GM12872 (cell line): ENCODE measurements around the gene CPXM2.

Experiments used
- TF ChIP-seq, protein P1 (sequence below): IDR thresholded peaks from 3 replicates; pipeline ENCODE4 v1.5.1; 2011; ENCODE audit warnings: low read depth, mild to moderate bottlenecking, low read length, moderate library complexity; ENCODE audit not compliant: insufficient read depth

CPXM2 gene

DNA sequence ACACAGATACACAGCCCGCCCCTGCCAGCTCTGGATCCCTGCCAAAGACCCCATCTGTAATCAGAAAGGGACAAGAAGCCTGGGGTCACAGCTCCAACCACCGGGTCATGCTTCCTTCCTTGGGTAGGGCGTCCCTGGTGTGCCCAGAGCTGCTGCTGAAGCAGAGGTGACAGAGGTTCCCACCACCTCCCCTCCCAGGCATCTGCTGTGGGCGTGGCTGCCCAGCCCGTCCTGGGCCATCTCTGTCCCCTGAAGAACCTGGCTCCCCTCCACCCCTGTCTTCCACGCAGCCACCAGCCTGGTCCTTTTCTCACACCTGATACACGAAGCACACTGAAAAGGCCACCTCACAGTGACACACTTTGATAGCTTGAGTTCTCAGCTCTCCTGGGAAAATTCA, 38.2 kb upstream of the CPXM2 start:
- TF ChIP-seq, protein P1, sequence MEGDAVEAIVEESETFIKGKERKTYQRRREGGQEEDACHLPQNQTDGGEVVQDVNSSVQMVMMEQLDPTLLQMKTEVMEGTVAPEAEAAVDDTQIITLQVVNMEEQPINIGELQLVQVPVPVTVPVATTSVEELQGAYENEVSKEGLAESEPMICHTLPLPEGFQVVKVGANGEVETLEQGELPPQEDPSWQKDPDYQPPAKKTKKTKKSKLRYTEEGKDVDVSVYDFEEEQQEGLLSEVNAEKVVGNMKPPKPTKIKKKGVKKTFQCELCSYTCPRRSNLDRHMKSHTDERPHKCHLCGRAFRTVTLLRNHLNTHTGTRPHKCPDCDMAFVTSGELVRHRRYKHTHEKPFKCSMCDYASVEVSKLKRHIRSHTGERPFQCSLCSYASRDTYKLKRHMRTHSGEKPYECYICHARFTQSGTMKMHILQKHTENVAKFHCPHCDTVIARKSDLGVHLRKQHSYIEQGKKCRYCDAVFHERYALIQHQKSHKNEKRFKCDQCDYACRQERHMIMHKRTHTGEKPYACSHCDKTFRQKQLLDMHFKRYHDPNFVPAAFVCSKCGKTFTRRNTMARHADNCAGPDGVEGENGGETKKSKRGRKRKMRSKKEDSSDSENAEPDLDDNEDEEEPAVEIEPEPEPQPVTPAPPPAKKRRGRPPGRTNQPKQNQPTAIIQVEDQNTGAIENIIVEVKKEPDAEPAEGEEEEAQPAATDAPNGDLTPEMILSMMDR, result no peak

DNA sequence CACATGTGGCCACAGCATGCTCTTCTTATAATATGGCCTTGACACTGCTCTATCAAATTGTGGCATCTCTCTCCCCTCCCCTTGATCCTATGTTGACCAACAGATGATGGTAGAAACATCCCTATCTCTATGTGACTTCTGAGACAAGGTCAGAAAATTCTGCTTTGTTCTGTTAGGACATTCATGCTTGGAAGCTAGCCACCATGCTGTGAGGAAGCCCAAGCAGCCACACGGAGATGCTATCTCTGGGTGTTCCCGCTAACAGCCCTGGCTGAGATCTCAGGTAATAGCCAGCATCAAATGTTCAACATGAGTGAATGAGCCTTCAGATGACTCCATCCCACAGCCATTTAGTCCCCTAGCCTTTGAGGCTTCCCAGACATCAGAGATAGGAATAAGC, 36.8 kb upstream of the CPXM2 start:
- TF ChIP-seq, protein P1, result no peak

DNA sequence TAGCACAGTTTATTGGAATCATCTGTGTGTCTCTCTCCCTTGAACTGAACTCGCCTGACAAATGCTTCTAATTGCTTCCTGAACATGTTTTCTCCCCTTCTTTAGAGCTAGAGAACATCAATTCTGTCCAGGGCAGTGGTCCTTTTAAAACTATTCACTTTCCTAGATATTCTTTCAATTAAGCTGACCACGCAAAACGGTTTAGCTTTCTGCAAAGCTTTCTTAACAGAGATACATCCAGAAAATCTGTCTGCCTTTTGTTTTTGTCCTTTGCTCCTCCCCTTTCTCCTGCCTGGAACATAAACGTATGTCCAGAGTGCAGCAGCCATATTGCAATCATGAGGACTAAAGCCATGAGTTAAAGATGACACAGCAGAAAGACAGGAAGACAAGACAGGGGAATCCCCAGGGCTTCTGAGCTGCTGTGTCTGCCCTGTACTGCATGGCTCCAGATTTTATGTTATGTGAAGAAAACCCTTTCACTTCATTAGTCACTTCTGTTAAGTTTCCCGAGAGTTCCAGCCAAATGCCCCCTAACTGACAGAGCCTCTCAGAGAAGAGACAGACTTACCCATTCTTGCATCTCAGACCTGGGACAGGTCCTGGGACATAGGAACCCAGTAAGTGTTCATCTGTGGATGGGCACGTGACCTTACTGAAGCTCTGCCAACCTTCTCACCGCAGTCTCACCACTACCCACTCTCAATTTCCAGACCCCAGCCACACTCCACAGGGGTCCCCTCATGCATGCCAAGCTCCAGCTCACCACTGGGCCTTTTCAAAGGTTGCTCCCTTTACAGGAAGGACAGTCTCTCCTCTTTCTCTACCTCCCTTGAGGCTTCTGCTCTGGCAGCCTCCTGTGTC, 35.0 kb upstream of the CPXM2 start:
- TF ChIP-seq, protein P1, result no peak

- TF ChIP-seq, protein P1, result no peak
Measured at GRCh38 chr10:123922126-123922525, 30.5 kb upstream of the CPXM2 start.

DNA sequence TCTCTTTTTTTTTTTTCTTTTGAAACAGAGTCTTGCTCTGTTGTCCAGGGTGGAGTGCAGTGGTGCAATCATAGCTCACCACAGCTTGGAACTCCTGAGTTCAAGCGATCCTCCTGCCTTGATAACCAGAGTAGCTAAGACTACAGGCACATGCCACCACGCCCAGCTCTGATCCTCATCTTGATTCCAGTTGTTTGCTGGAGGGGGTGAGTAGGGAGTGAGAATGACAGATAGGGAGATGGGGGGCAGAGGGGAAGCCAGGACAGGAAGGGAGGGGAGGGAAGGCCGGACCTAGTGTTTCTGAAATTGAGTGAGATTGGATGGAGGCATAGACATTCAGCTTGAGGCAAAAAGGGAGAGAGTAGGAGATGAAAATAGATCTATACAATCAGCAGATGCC, 25.2 kb upstream of the CPXM2 start:
- TF ChIP-seq, protein P1, result no peak

- TF ChIP-seq, protein P1, result no peak
Measured at GRCh38 chr10:123913688-123914268, 22.2 kb upstream of the CPXM2 start.

DNA sequence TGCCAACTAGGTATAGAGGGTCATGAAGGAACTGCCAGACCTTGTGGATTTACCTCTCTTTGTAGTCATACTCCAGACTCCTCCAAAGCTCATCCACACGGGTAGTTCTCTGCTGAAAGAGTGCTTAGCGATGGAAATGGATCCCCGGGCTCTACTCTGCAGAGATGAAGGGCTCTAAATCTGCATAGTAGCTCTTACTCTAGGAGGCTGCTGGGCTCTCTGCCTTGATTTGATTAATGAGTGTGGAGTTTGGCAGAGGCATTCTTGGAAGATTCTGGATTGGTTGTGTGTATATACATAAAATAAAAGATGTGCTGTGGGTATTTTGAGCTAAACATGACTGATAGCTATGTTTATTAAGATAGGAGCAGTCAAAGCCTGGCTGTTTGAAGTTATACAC, 21.3 kb upstream of the CPXM2 start:
- TF ChIP-seq, protein P1, result no peak
